HuH-7 (cell line): ENCODE data around the gene EXOC1L.
"Not testable (repeated sequence)": the region's sequence is repeated elsewhere in the genome, so short reads cannot be mapped to it uniquely, and the experiment has no call there.

Experiments used
- DNase-seq: peaks from one replicate; pipeline ENCODE4 v3.0.0; 2011; ENCODE audit warnings: low spot score

The EXOC1L gene

GRCh38 chr4:55838356-55838755 lies 18.8 kb downstream of the EXOC1L start:
- no peak for DNase-seq

GRCh38 chr4:55838952-55839351 lies 19.4 kb downstream of the EXOC1L start:
- DNase-seq: no peak

GRCh38 chr4:55840956-55841355 lies 21.4 kb downstream of the EXOC1L start:
- DNase-seq: no peak

GRCh38 chr4:55841373-55842239 lies 22.0 kb downstream of the EXOC1L start:
- DNase-seq: not testable (repeated sequence)

GRCh38 chr4:55842312-55842711 lies 22.7 kb downstream of the EXOC1L start:
- DNase-seq: not testable (repeated sequence)

- DNase-seq: no peak
Observed at GRCh38 chr4:55849724-55850123, 30.1 kb downstream of the EXOC1L start.

- DNase-seq: no peak
Observed at GRCh38 chr4:55851885-55852284, 32.3 kb downstream of the EXOC1L start.

GRCh38 chr4:55853484-55854046 lies 34.0 kb downstream of the EXOC1L start, which contains the start of gene EXOC1:
Gene EXOC1, plus strand, starts transcription at chr4:55853648. Its CDS starts 4,676 bp downstream, at chr4:55858324.
- DNase-seq: peak; percentile 70

- no peak for DNase-seq
Observed at GRCh38 chr4:55854129-55854528, 34.5 kb downstream of the EXOC1L start.

- no peak for DNase-seq
Observed at GRCh38 chr4:55857586-55857985, 38.0 kb downstream of the EXOC1L start.

GRCh38 chr4:55859711-55860110 lies 40.1 kb downstream of the EXOC1L start:
- DNase-seq: no peak

- DNase-seq: no peak
Observed at GRCh38 chr4:55864577-55865223, 45.1 kb downstream of the EXOC1L start.

GRCh38 chr4:55865228-55865806 lies 45.7 kb downstream of the EXOC1L start:
- no peak for DNase-seq

- no peak for DNase-seq
Observed at GRCh38 chr4:55866290-55866907, 46.8 kb downstream of the EXOC1L start.

GRCh38 chr4:55866973-55867574 lies 47.5 kb downstream of the EXOC1L start:
- peak; percentile 10 for DNase-seq

- DNase-seq: no peak
Observed at GRCh38 chr4:55868581-55869090, 49.0 kb downstream of the EXOC1L start.

- no peak for DNase-seq
Observed at GRCh38 chr4:55871299-55871800, 51.8 kb downstream of the EXOC1L start.

GRCh38 chr4:55874831-55875230 lies 55.2 kb downstream of the EXOC1L start:
- DNase-seq: no peak

GRCh38 chr4:55876387-55876786 lies 56.8 kb downstream of the EXOC1L start:
- DNase-seq: no peak

- no peak for DNase-seq
Observed at GRCh38 chr4:55879224-55879623, 59.6 kb downstream of the EXOC1L start.

- no peak for DNase-seq
Observed at GRCh38 chr4:55880652-55881280, 61.2 kb downstream of the EXOC1L start.
